HepG2 (cell line): ENCODE data around the gene SLC48A1. TPM values are rescaled to one million over a fixed set of nuclear protein-coding genes. Genes with fewer than 3 reads are reported as not detected.

Experiments
- ARNT ChIP-seq: fragments of 450-650 bp; IDR thresholded peaks from 2 replicates; pipeline ENCODE4 v1.6.1; 2017
- DZIP1 ChIP-seq: sonication (generic); formaldehyde crosslinking; IDR thresholded peaks from 2 replicates; pipeline ENCODE4 v1.5.0; 2020; ENCODE audit warnings: mild to moderate bottlenecking, missing genetic modification reagents
- GABPB1 ChIP-seq: IDR thresholded peaks from 2 replicates; pipeline ENCODE4 v1.6.1; 2016; ENCODE audit warnings: mild to moderate bottlenecking, missing genetic modification reagents, moderate library complexity, missing compliant biosample characterization
- GPN1 ChIP-seq: sonication (generic); formaldehyde crosslinking; IDR thresholded peaks from 2 replicates; pipeline ENCODE4 v1.5.1; 2020; ENCODE audit warnings: missing genetic modification reagents, borderline replicate concordance
- HDAC1 ChIP-seq: sonication (generic); formaldehyde crosslinking; IDR thresholded peaks from 2 replicates; pipeline ENCODE4 v1.5.1; 2020; ENCODE audit warnings: mild to moderate bottlenecking, missing genetic modification reagents
- HINFP ChIP-seq: sonication (generic); formaldehyde crosslinking; IDR thresholded peaks from 2 replicates; pipeline ENCODE4 v1.4.0; 2020; ENCODE audit warnings: low read depth, mild to moderate bottlenecking, missing genetic modification reagents
- IKZF1 ChIP-seq: fragments of 450-650 bp; IDR thresholded peaks from 2 replicates; pipeline ENCODE4 v1.7.1; 2016
- IRF9 ChIP-seq: sonication (generic); formaldehyde crosslinking; IDR thresholded peaks from 2 replicates; pipeline ENCODE4 v1.8.0; 2022; ENCODE audit warnings: missing genetic modification reagents, mild to moderate bottlenecking, borderline replicate concordance
- SP140L ChIP-seq: sonication (generic); formaldehyde crosslinking; IDR thresholded peaks from 2 replicates; pipeline ENCODE4 v1.4.0; 2020; ENCODE audit warnings: missing genetic modification reagents, borderline replicate concordance
- SP2 ChIP-seq: sonication (generic); formaldehyde crosslinking; IDR thresholded peaks from 2 replicates; pipeline ENCODE4 v1.5.1; 2020; ENCODE audit warnings: mild to moderate bottlenecking, missing genetic modification reagents
- ZKSCAN1 ChIP-seq: fragments of 150-350 bp; IDR thresholded peaks from 2 replicates; pipeline ENCODE4 v1.6.1; 2014; ENCODE audit warnings: low read length
- ZMAT3 ChIP-seq: sonication (generic); formaldehyde crosslinking; conservative IDR thresholded peaks from 2 replicates; pipeline ENCODE4 v1.7.0; 2021; ENCODE audit warnings: missing genetic modification reagents
- ZNF12 ChIP-seq: sonication (generic); formaldehyde crosslinking; IDR thresholded peaks from 2 replicates; pipeline ENCODE4 v1.5.0; 2020; ENCODE audit warnings: missing genetic modification reagents
- ZNF225 ChIP-seq: sonication (generic); formaldehyde crosslinking; IDR thresholded peaks from 2 replicates; pipeline ENCODE4 v1.4.0; 2020; ENCODE audit warnings: mild to moderate bottlenecking, missing genetic modification reagents
- ZNF275 ChIP-seq: sonication (generic); formaldehyde crosslinking; IDR thresholded peaks from 2 replicates; pipeline ENCODE4 v1.8.0; 2022; ENCODE audit warnings: missing genetic modification reagents, mild to moderate bottlenecking, inconsistent platforms, borderline replicate concordance
- ZNF30 ChIP-seq: sonication (generic); formaldehyde crosslinking; IDR thresholded peaks from 2 replicates; pipeline ENCODE4 v1.5.0; 2020; ENCODE audit warnings: mild to moderate bottlenecking, missing genetic modification reagents
- ZNF33A ChIP-seq: sonication (generic); formaldehyde crosslinking; IDR thresholded peaks from 2 replicates; pipeline ENCODE4 v1.5.1; 2020; ENCODE audit warnings: missing genetic modification reagents, mild to moderate bottlenecking, moderate library complexity, borderline replicate concordance
- ZNF383 ChIP-seq: sonication (generic); formaldehyde crosslinking; IDR thresholded peaks from 2 replicates; pipeline ENCODE4 v1.4.0; 2020; ENCODE audit warnings: missing genetic modification reagents, mild to moderate bottlenecking, borderline replicate concordance
- ZNF510 ChIP-seq: sonication (generic); formaldehyde crosslinking; IDR thresholded peaks from 2 replicates; pipeline ENCODE4 v1.4.0; 2020; ENCODE audit warnings: low read depth, mild to moderate bottlenecking, missing genetic modification reagents
- ZNF543 ChIP-seq: sonication (generic); formaldehyde crosslinking; IDR thresholded peaks from 2 replicates; pipeline ENCODE4 v1.4.0; 2020; ENCODE audit warnings: mild to moderate bottlenecking, missing genetic modification reagents
- ZNF672 ChIP-seq: sonication (generic); formaldehyde crosslinking; IDR thresholded peaks from 2 replicates; pipeline ENCODE4 v1.8.1; 2022; ENCODE audit warnings: missing genetic modification reagents
- ZNF710 ChIP-seq: sonication (generic); formaldehyde crosslinking; IDR thresholded peaks from 2 replicates; pipeline ENCODE4 v1.5.0; 2020; ENCODE audit warnings: mild to moderate bottlenecking, missing genetic modification reagents, borderline replicate concordance
- polyA plus RNA-seq, 8 experiments: library from polyadenylated mRNA; depleted of rRNA in 3 of 8; stranded (reverse) in 7 of 8; unstranded in 1 of 8; fragments of >200 nt; fragmentation: Illumina TruSeq in 4 of 8; extraction: Trizol in 4 of 8; gene quantifications; 2 replicates each; pipeline versions ENCODE4 v1.2.1 to v1.2.3, GENCODE V29; 2011 to 2016; ENCODE audit warnings: low read depth in 4 of 8, missing spikeins in 1 of 8, mixed read lengths in 1 of 8; ENCODE audit not compliant: insufficient read depth in 1 of 8
- total RNA-seq, 5 experiments: library from RNA; depleted of rRNA; stranded (reverse); fragments of >200 nt; fragmentation: Illumina TruSeq; extraction: Trizol; gene quantifications; 2 replicates each; pipeline ENCODE4 v1.2.3, GENCODE V29; 2016; ENCODE audit warnings: low read depth in 1 of 5

The SLC48A1 gene
- total and polyA plus RNA-seq, 2 of the 13 experiments (the other 11 are each of a cell fraction or from before 2014, with no cell fraction given), result 2.2 to 3.7 TPM

- TF ChIP-seq HINFP (no peak), ZNF510 (CRISPR knock-in tag) (no peak), ZNF543 (CRISPR knock-in tag) (no peak), ZNF30 (CRISPR knock-in tag) (no peak), IKZF1 (no peak), ZNF672 (CRISPR knock-in tag) (no peak), ZNF225 (CRISPR knock-in tag) (0 out of 2 replicates have a peak, but pooled peaks have one; percentile 27), IRF9 (CRISPR knock-in tag) (no peak), ARNT (no peak), ZNF33A (no peak), ZNF12 (CRISPR knock-in tag) (no peak), ZKSCAN1 (no peak), GPN1 (CRISPR knock-in tag) (no peak), HDAC1 (CRISPR knock-in tag) (no peak; the same call in 1 of the 2 replicates), ZNF383 (CRISPR knock-in tag) (no peak), DZIP1 (CRISPR knock-in tag) (no peak), SP140L (no peak), SP2 (CRISPR knock-in tag) (no peak), ZMAT3 (CRISPR knock-in tag) (no peak), ZNF275 (no peak), ZNF710 (0 out of 2 replicates have a peak, but pooled peaks have one; percentile 29), GABPB1 (CRISPR knock-in tag) (peak; percentile 80)
These were observed 46.3 kb downstream of the SLC48A1 start (continued) for GRCh38 chr12:47819138-47819895.
